Hippocampal formation (tissue), 2 donors: ENCODE data around the gene ASAP3.

Source experiments
- DNase-seq, 2 donors: peaks; one replicate each; lab custom pipeline; 2025; lab: John Stamatoyannopoulos, UW

Gene ASAP3

GRCh38 chr1:23483321-23484252, at the start of gene ASAP3:
Gene ASAP3 (minus strand): TSS chr1:23484179. CDS start chr1:23484133, 46 bp downstream.
- no peak for DNase-seq

GRCh38 chr1:23533246-23534023, 49.5 kb upstream of the ASAP3 start:
- peak in 1 of 2 donors; percentile 18 for DNase-seq

DNA sequence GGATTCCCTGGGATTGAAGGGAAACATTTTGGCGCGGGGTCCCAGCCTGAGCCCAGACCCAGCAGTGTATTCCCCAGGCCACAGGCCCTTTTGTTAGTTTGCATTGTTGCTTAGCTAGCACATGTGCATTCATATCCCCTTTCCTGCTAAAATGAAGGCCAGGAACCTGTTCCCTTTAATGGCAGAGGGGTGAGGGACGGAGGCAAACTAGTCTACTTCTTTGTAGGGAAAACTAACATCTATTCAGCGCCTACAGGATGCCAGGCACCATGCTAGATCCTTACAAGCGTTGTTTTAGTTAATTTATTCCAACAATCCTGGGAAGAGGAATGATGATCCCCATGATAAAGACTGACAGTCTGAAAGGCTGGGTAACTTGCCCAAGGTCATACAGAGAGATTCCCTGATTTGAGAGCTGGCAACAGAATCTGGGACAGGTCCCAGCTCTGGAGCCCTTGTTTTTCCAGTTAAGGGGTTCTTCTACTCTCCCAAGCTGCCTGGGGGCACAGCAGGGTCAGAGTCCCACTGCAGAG, 47.6 kb upstream of the ASAP3 start:
- no peak for DNase-seq

- DNase-seq, result peak; percentile 74 to 75
Observed at GRCh38 chr1:23530747-23531561, 47.0 kb upstream of the ASAP3 start, which contains the start of gene E2F2. Gene E2F2 (minus strand): TSS chr1:23531233. CDS start chr1:23530793, 440 bp downstream.

- no peak for DNase-seq
Observed at GRCh38 chr1:23530087-23530746, 46.2 kb upstream of the ASAP3 start.

DNA sequence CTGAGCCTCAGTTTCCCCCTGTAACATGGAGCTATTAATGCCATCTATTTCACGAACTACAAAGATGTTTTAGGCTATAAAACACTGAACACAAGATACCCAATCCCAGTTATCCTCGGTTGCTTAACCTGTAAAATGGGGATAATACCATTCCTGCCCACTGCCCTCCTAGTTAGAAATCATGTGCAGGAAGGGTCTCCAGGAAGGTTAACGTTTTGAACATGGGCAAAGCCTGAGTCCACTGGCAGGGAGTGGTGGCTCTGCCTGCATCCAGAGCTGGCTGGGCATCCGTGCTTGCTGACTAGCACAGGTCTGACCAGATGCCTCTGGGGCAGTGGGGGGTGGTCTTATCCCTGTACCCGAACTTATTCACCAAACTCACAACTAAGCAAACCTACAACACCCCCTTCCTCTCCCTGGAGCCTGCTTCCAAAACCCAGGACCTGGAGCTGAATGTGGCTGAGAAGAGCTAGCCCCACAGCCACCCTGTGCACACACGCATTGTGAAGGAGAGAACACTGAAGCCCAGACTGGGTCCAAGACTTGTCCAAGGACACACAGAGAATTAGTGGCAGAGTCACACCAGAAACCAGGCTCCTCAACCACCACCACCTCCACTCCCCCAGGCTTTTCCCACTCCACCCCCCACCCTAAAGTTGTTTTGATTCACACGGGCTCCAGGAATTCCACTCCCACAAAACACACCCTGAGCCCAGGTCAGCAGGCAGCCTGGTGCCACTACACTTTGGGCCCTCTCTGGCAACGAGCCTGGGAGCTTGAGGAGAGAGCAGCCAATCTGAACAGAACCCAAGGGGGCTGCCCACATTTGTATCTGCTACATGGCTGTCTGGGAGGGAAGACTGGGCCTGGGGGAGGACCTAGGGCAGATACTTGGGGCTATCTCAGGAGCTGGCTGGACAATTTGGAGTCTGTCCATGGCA, 45.4 kb upstream of the ASAP3 start:
- DNase-seq, result no peak

DNA sequence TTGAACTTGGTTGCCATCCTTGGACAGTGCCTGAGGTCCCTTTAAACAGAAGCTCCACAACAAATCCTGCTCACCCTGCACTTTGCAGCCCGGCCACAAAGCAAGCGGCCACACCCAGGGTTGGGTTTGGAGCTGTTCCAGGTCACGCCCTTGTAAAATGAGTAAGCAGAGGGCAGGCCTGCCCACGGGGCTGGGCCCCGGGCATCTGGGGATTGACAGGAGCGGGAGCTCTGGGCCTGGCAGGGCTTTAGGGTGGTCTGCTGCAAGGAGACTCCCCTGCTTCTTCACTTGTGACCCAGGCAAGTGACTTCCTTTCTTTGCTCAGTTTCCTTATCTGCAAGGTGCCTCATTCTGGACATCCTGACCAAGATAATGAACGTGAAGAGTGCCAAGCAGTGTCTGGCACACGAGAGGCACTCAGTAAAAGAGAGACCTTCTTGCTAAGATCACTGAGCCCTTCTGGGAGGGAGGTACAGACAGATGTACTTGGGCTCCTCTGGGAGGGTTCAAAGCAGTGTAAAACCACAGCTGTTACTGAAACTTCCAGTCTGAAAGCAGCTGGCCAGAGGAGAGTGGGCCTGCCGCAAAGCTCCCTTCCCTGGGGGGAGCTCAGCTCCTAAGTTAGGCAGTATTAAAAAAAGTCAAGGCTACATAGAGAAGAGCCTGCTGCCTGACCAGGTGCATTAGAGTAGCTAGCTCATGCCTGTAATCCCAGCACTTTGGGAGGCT, 44.4 kb upstream of the ASAP3 start:
- no peak for DNase-seq

- DNase-seq, result no peak
Observed at GRCh38 chr1:23527900-23528249, 43.9 kb upstream of the ASAP3 start.

- DNase-seq, result no peak
Observed at GRCh38 chr1:23527366-23527765, 43.4 kb upstream of the ASAP3 start.

- DNase-seq, result no peak
Observed at GRCh38 chr1:23526329-23527041, 42.5 kb upstream of the ASAP3 start.

- DNase-seq, result no peak
Observed at GRCh38 chr1:23525558-23526250, 41.7 kb upstream of the ASAP3 start.

DNA sequence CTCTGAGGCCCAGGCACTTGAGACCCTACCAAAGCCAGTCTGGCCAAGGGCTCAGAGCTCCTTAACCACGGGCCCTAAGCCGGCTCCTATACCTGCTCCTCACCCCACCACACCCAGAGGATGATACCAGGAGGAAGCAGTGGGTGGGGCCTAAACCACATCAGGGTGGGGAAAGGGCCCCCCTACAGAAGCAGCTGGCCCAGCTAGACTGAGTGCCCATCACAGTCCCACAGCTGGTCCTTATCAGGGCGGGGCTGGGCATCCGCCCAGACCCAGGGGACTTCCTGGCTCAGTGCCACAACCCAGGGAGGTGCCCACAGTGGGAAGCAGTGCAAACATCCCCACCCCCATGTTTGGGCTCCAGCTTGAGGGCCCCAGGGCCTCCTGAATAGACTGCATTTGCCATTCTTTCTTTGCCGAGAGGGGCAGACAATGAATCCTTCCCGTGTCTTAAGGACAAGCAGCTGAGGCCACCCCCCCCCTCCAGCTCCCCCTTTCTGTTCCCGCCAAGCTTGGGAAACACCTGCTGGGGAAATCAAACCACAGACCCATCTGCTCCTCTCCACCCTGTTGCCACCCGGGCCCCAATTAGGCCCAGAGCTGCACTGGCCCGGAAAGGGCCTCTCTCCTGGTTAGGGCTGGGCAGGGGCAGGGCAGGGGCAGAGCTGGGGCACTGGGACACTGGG, 40.9 kb upstream of the ASAP3 start:
- no peak for DNase-seq

GRCh38 chr1:23524163-23524562, 40.2 kb upstream of the ASAP3 start:
- no peak for DNase-seq

- no peak for DNase-seq
Observed at GRCh38 chr1:23522244-23522982, 38.4 kb upstream of the ASAP3 start.

- DNase-seq, result no peak
Observed at GRCh38 chr1:23521588-23521987, 37.6 kb upstream of the ASAP3 start.

GRCh38 chr1:23517581-23517980, 33.6 kb upstream of the ASAP3 start:
- DNase-seq, result no peak

GRCh38 chr1:23515905-23516304, 31.9 kb upstream of the ASAP3 start:
- no peak for DNase-seq
